Esophagus muscularis mucosa (tissue), 4 donors: ENCODE data around the gene CPNE8. TPM values are rescaled to one million over a fixed set of nuclear protein-coding genes. Genes with fewer than 3 reads are reported as not detected.

Source experiments
- DNase-seq: peaks from one replicate; pipeline ENCODE4 v3.0.0-alpha.2; 2017; ENCODE audit errors: extremely low spot score
- H3K27ac ChIP-seq, 4 donors: fragments of 200-600 bp; sonication (generic); replicated peaks in 1 of 4; 1 replicate in 3 of 4; 2 replicates in 1 of 4; pipeline ENCODE4 v1.5.1; 2016 to 2019; ENCODE audit warnings: mild to moderate bottlenecking in 1 of 4
- H3K27me3 ChIP-seq, 4 donors: fragments of 200-600 bp; sonication (generic); one replicate each; pipeline versions ENCODE4 v1.5.1 to v1.6.0; 2016 to 2019
- H3K36me3 ChIP-seq, 4 donors: fragments of 200-600 bp; sonication (generic); one replicate each; pipeline ENCODE4 v1.5.1; 2016 to 2019
- H3K4me1 ChIP-seq, 4 donors: fragments of 200-600 bp; sonication (generic); one replicate each; pipeline ENCODE4 v1.5.1; 2016 to 2019
- H3K4me3 ChIP-seq, 4 donors: fragments of 200-600 bp; sonication (generic); 1 replicate in 2 of 4; 2 replicates in 2 of 4; pipeline ENCODE4 v1.5.1; 2016 to 2019; ENCODE audit warnings: mild to moderate bottlenecking in 4 of 4, moderate library complexity in 1 of 4
- H3K9me3 ChIP-seq, 4 donors: fragments of 200-600 bp; sonication (generic); 1 replicate in 3 of 4; 2 replicates in 1 of 4; pipeline ENCODE4 v1.5.1; 2016 to 2019
- CTCF ChIP-seq, 3 experiments: fragments of 200-600 bp in 2 of 3; fragments of 450-650 bp in 1 of 3; sonication (generic) in 2 of 3; IDR thresholded peaks; one replicate each; pipeline ENCODE4 v1.5.1; 2017 to 2019; ENCODE audit warnings: antibody characterized with exemption in 3 of 3, mild to moderate bottlenecking in 2 of 3, moderate library complexity in 1 of 3
- EP300 ChIP-seq: sonication (generic); formaldehyde crosslinking; IDR thresholded peaks from one replicate; pipeline ENCODE4 v1.6.1; 2017; ENCODE audit warnings: antibody characterized with exemption
- POLR2A ChIP-seq: fragments of 450-650 bp; IDR thresholded peaks from one replicate; pipeline ENCODE4 v1.6.1; 2017; ENCODE audit warnings: antibody characterized with exemption, moderate library complexity, mild to moderate bottlenecking, low read depth
- POLR2AphosphoS5 ChIP-seq, 2 donors: sonication (generic); formaldehyde crosslinking; IDR thresholded peaks; one replicate each; pipeline ENCODE4 v1.6.1; 2017; ENCODE audit warnings: antibody characterized with exemption in 2 of 2
- WGBS: methylation state at CpG from one replicate; pipeline ENCODE4 v1.1.5; 2018; 5-methylcytosine and 5-hydroxymethylcytosine counted together
- intact Hi-C: fragments of 100-400 bp; cut with DNase I; formaldehyde crosslinking; loops from one replicate; pipeline ENCODE4 v1.15.1; 2023
- total RNA-seq, 4 donors: library from RNA; depleted of rRNA; stranded (reverse); fragments of >200 nt; gene quantifications; one replicate each; pipeline versions ENCODE4 v1.1.0 to v1.2.1, GENCODE V29; 2016

Gene CPNE8
- total RNA-seq, 4 donors from 2014 or later = 12.8 to 34.0 (median 21.3) TPM

- WGBS = 79% methylated on average over 1 of the region's 1 CpG
- no peak for DNase-seq
- no peak overlapping the region for H3K4me3 ChIP-seq
- H3K9me3 ChIP-seq = no peaks in the 10 kb centered on the region
- H3K4me1 ChIP-seq = no peaks in the 10 kb centered on the region
- no peak overlapping the region for H3K27ac ChIP-seq
- TF ChIP-seq POLR2AphosphoS5 (IDR thresholded peaks at IDR 0.05) = no peak
- TF ChIP-seq CTCF (IDR thresholded peaks at IDR 0.05) = no peak
- no peak for TF ChIP-seq POLR2A
- TF ChIP-seq EP300 = no peak
- no peaks in the 10 kb centered on the region for H3K27me3 ChIP-seq
- intact Hi-C loops = no loop called here
- H3K36me3 ChIP-seq = peaks cover 0 to 5% (median 0%) of the 10 kb centered on the region in 4 donors
Observed at GRCh38 chr12:38771871-38772270, 133.5 kb downstream of the CPNE8 start.

- no peak for DNase-seq
- Histone ChIP-seq H3K27ac (no peak overlapping the region), H3K27me3 (no peaks in the 10 kb centered on the region), H3K4me1 (no peaks in the 10 kb centered on the region), H3K9me3 (no peaks in the 10 kb centered on the region), H3K36me3 (peaks cover 0 to 18% (median 4%) of the 10 kb centered on the region in 4 donors), H3K4me3 (no peak overlapping the region)
- 88% methylated on average over 3 of the region's 3 CpGs for WGBS
- TF ChIP-seq CTCF (IDR thresholded peaks at IDR 0.05) (no peak), POLR2A (no peak), EP300 (no peak), POLR2AphosphoS5 (IDR thresholded peaks at IDR 0.05) (no peak)
- intact Hi-C loops = no loop called here
Observed at GRCh38 chr12:38761636-38762342, 143.6 kb downstream of the CPNE8 start.

- no peak overlapping the region for H3K4me3 ChIP-seq
- TF ChIP-seq CTCF (IDR thresholded peaks at IDR 0.05) (no peak), POLR2A (no peak), POLR2AphosphoS5 (IDR thresholded peaks at IDR 0.05) (no peak), EP300 (no peak)
- no peak overlapping the region for H3K27ac ChIP-seq
- H3K9me3 ChIP-seq = no peaks in the 10 kb centered on the region
- H3K4me1 ChIP-seq = no peaks in the 10 kb centered on the region
- no peak for DNase-seq
- intact Hi-C loops = no loop called here
- H3K36me3 ChIP-seq = peaks cover 0 to 18% (median 4%) of the 10 kb centered on the region in 4 donors
- WGBS = 100% methylated on average over 1 of the region's 1 CpG
- no peaks in the 10 kb centered on the region for H3K27me3 ChIP-seq
Observed at GRCh38 chr12:38761111-38761510, 144.3 kb downstream of the CPNE8 start.

- no peak for DNase-seq
- Histone ChIP-seq H3K4me3 (no peak overlapping the region), H3K36me3 (peaks cover 0 to 18% (median 4%) of the 10 kb centered on the region in 4 donors), H3K9me3 (no peaks in the 10 kb centered on the region), H3K27me3 (no peaks in the 10 kb centered on the region), H3K4me1 (no peaks in the 10 kb centered on the region), H3K27ac (no peak overlapping the region)
- no peak for TF ChIP-seq CTCF (IDR thresholded peaks at IDR 0.05)
- no peak for TF ChIP-seq POLR2AphosphoS5 (IDR thresholded peaks at IDR 0.05)
- TF ChIP-seq POLR2A = no peak
- TF ChIP-seq EP300 = no peak
- intact Hi-C loops = no loop called here
Observed at GRCh38 chr12:38759621-38760020, 145.8 kb downstream of the CPNE8 start.

GRCh38 chr12:38746744-38747143, 158.6 kb downstream of the CPNE8 start:
- H3K9me3 ChIP-seq = no peaks in the 10 kb centered on the region
- H3K27ac ChIP-seq = no peak overlapping the region
- peaks cover 0 to 4% (median 0%) of the 10 kb centered on the region in 4 donors for H3K4me1 ChIP-seq
- no peak for DNase-seq
- 61% methylated on average over 2 of the region's 2 CpGs for WGBS
- TF ChIP-seq EP300 (no peak), POLR2A (no peak), CTCF (IDR thresholded peaks at IDR 0.05) (no peak), POLR2AphosphoS5 (IDR thresholded peaks at IDR 0.05) (no peak)
- H3K27me3 ChIP-seq = no peaks in the 10 kb centered on the region
- peaks cover 0 to 15% (median 0%) of the 10 kb centered on the region in 4 donors for H3K36me3 ChIP-seq
- intact Hi-C loops = no loop called here
- H3K4me3 ChIP-seq = no peak overlapping the region
